Upper lobe of left lung (tissue), 4 donors: ENCODE measurements around the gene DIDO1.

Experiments
- CTCF ChIP-seq, 6 experiments: fragments of 450-650 bp in 4 of 6; fragments of 200-600 bp in 2 of 6; sonication (generic) in 2 of 6; IDR thresholded peaks; one replicate each; pipeline ENCODE4 v1.5.1; 2016 to 2019; ENCODE audit warnings: antibody characterized with exemption in 6 of 6
- POLR2AphosphoS5 ChIP-seq, 2 donors: sonication (generic); formaldehyde crosslinking; IDR thresholded peaks; one replicate each; pipeline ENCODE4 v1.5.1; 2017; ENCODE audit warnings: antibody characterized with exemption in 2 of 2

DNA sequence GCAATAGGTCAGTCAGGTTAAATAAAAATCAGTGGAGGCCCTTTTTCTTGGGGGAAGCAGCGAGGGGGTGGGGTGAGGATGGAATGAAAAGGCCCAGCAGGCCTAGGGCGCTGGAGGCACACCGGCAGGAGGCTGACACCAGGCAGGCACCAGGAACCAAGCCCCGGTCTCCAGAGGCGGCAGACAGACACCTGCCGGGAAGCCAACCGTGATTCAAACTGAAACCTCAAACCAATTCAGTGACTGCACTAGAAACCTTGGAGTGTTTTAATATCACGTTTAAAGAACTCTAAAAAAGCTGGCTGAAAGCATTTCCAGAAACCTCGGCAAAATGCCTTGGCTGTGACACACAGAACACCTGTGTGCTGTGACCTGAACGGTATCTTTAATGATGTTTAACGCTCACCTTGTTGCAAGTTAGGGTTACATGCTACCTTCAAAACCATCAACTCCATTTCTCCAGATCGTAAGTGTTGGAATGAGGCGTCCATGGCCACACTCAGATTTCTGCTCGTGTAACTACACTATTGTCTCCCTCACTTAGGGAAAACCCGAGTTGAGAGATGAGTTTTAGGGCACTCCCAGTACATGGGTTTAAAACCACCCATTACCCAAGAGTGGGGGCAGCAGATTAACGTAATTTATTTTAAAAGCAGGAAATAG, 27.2 kb downstream of the DIDO1 start:
- TF ChIP-seq CTCF (IDR thresholded peaks at IDR 0.05) (no peak), POLR2AphosphoS5 (IDR thresholded peaks at IDR 0.05) (no peak)
